Measurements from ENCODE around the gene SAG. TPM values are rescaled to one million over a fixed set of nuclear protein-coding genes. Genes with fewer than 3 reads are reported as not detected.
A peak's percentile ranks its signal among the peaks of the same experiment; 100 is the strongest.

Gene SAG
- total RNA-seq, 1 donor from 2014 or later, result not detected

- DNase-seq (ENCODE audit: low spot score), result no peak
- Mint-ChIP-seq H3K4me3 (ENCODE audit: low read depth) (no peak overlapping the region), H3K27me3 (ENCODE audit: low read depth) (peaks cover 20% of the 10 kb centered on the region), H3K36me3 (ENCODE audit: low read depth) (no peaks in the 10 kb centered on the region), H3K4me1 (ENCODE audit: low read depth) (peaks cover 15% of the 10 kb centered on the region), H3K9me3 (no peaks in the 10 kb centered on the region), H3K27ac (no peak overlapping the region)
- intact Hi-C loops (cut with micrococcal nuclease), result no loop called here
These were observed 31.8 kb downstream of the SAG start for GRCh38 chr2:233339427-233339826.

DNA sequence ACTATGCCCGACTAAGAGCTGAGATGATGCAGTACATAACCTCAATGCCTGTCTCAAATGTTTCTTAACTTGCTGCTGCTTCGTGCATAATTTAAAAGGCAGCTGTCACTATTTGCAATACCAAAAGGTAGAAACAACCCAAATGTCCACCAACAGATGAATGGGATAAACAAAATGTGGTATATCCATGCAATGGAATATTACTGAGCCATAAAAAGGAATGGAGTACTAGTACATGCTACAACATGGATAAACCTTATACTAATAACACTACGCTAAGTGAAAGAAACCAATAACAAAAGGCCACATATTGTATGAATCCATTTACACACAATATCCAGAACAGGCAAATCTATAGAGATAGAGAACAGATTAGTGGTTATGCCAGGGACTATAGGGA, 33.7 kb downstream of the SAG start:
- Mint-ChIP-seq H3K4me3 (ENCODE audit: low read depth) (no peak overlapping the region), H3K36me3 (ENCODE audit: low read depth) (no peaks in the 10 kb centered on the region), H3K27me3 (ENCODE audit: low read depth) (peaks cover 21% of the 10 kb centered on the region), H3K9me3 (no peaks in the 10 kb centered on the region), H3K27ac (no peak overlapping the region), H3K4me1 (ENCODE audit: low read depth) (peaks cover 10% of the 10 kb centered on the region)
- intact Hi-C loops (cut with micrococcal nuclease), result no loop called here
- no peak for DNase-seq (ENCODE audit: low spot score)

- Mint-ChIP-seq H3K36me3 (ENCODE audit: low read depth) (no peaks in the 10 kb centered on the region), H3K4me1 (ENCODE audit: low read depth) (peaks cover 10% of the 10 kb centered on the region), H3K9me3 (no peaks in the 10 kb centered on the region), H3K27ac (no peak overlapping the region), H3K4me3 (ENCODE audit: low read depth) (no peak overlapping the region), H3K27me3 (ENCODE audit: low read depth) (peaks cover 25% of the 10 kb centered on the region)
- intact Hi-C loops (cut with micrococcal nuclease), result no loop called here
- DNase-seq (ENCODE audit: low spot score), result no peak
These were observed 34.7 kb downstream of the SAG start for GRCh38 chr2:233342301-233342700.

DNA sequence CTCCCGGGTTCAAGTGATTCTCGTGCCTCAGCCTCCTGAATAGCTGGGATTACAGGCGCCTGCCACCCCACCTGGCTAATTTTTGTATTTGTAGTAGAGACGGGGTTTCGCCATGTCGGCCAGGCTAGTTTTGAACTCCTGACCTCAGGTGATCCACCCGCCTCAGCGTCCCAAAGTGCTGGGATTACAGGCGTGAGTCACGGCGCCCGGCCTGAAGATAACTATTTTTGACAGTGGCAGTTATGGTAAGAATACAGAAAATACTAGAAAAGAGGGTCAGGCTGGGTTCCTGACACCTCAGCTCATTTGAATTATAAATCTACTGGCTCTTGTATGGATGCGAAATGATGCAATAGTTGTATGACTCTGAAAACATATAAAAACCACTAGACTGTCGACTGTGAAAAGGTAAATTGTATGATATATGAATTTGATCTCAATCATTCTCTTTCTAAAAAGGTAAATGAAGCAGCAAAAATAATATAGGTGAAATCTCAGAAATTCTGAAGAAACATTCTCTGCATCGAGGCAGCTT, 35.6 kb downstream of the SAG start:
- DNase-seq (ENCODE audit: low spot score), result no peak
- Mint-ChIP-seq H3K4me1 (ENCODE audit: low read depth) (peaks cover 6% of the 10 kb centered on the region), H3K27ac (no peak overlapping the region), H3K9me3 (no peaks in the 10 kb centered on the region), H3K4me3 (ENCODE audit: low read depth) (no peak overlapping the region), H3K36me3 (ENCODE audit: low read depth) (no peaks in the 10 kb centered on the region), H3K27me3 (ENCODE audit: low read depth) (peaks cover 18% of the 10 kb centered on the region)
- intact Hi-C loops (cut with micrococcal nuclease), result no loop called here

DNA sequence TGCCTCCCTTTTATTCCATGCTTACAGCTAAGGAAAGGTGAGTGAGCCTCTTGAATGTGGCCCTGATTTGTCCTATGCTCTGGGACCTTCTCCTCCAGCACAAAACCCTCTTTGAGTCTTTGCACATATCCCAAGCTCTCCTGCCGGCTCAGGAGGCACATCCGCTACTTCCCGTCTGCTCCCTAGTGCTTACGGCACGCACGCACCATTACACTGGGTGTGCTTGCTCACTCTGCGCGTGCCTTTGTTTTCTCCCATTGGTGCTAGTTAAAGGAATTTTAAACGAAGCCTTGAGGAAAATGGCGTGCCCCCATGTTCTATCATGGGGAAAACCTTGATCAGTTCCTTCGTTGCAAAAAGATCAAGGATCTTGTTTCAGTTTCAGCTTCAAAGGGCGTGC, 38.8 kb downstream of the SAG start:
- intact Hi-C loops (cut with micrococcal nuclease), result no loop called here
- Mint-ChIP-seq H3K9me3 (no peaks in the 10 kb centered on the region), H3K27me3 (ENCODE audit: low read depth) (peaks cover 17% of the 10 kb centered on the region), H3K27ac (no peak overlapping the region), H3K4me3 (ENCODE audit: low read depth) (no peak overlapping the region), H3K4me1 (ENCODE audit: low read depth) (peaks cover 20% of the 10 kb centered on the region), H3K36me3 (ENCODE audit: low read depth) (no peaks in the 10 kb centered on the region)
- DNase-seq (ENCODE audit: low spot score), result no peak

GRCh38 chr2:233346930-233347329, 39.3 kb downstream of the SAG start:
- Mint-ChIP-seq H3K27me3 (ENCODE audit: low read depth) (peaks cover 16% of the 10 kb centered on the region), H3K4me3 (ENCODE audit: low read depth) (no peak overlapping the region), H3K36me3 (ENCODE audit: low read depth) (no peaks in the 10 kb centered on the region), H3K4me1 (ENCODE audit: low read depth) (peaks cover 20% of the 10 kb centered on the region), H3K27ac (no peak overlapping the region), H3K9me3 (no peaks in the 10 kb centered on the region)
- no peak for DNase-seq (ENCODE audit: low spot score)
- intact Hi-C loops (cut with micrococcal nuclease), result no loop called here

DNA sequence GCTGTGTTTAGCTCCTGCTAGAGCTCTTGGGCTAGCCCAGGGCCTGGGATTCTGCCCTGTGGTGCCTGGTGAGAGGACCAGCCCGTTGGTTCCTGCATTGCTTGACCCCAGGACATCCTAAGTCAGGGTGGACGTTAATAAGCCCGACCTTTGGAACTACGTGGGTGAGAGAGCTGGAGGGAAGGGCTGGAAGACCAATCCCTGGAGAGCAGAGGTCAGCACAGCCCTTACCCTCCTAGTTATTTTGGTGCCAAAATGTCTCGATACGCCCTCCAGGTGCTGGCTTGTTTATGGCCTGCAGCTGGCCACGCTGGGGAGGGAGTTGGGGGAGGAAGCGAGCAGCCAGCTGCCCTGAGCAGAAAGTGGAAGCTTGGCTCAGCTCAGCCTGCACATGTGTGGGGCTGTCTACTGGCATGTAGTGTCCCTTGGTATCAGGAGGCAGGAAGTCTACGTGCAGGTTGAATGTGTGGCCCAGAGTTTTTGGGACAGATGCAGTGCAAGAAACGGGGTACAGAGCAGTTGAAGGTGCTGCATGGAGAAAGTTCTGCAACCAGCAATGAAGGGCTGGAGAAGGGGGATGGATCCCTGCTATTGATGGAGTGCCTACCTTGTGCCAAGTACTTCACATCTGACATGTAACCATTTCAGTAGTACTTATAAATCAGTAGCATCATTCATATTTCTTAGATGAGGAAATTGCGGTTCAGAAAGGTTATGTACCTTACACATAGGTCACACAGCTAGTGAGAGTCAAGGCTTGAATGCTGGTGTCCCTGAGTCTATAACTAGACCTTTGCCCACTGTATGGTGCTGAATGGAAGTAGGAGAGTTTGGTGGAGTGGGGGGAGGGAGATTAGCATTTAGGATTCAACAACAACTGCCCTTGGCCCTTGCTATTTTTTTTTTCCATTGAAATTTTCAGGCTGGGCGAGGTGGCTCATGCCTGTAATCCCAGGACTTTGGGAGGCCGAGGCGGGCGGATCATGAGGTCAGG, 41.7 kb downstream of the SAG start:
- Mint-ChIP-seq H3K27ac (no peak overlapping the region), H3K36me3 (ENCODE audit: low read depth) (no peaks in the 10 kb centered on the region), H3K9me3 (no peaks in the 10 kb centered on the region), H3K4me3 (ENCODE audit: low read depth) (no peak overlapping the region), H3K27me3 (ENCODE audit: low read depth) (peaks cover 5% of the 10 kb centered on the region), H3K4me1 (ENCODE audit: low read depth) (peaks cover 31% of the 10 kb centered on the region)
- intact Hi-C loops (cut with micrococcal nuclease), result no loop called here
- no peak for DNase-seq (ENCODE audit: low spot score)

- intact Hi-C loops (cut with micrococcal nuclease), result no loop called here
- Mint-ChIP-seq H3K4me3 (ENCODE audit: low read depth) (no peak overlapping the region), H3K36me3 (ENCODE audit: low read depth) (peaks cover 1% of the 10 kb centered on the region), H3K27ac (peak overlapping the region; percentile 30), H3K4me1 (ENCODE audit: low read depth) (peaks cover 37% of the 10 kb centered on the region), H3K9me3 (no peaks in the 10 kb centered on the region), H3K27me3 (ENCODE audit: low read depth) (peaks cover 5% of the 10 kb centered on the region)
- DNase-seq (ENCODE audit: low spot score), result no peak
These were observed 43.1 kb downstream of the SAG start for GRCh38 chr2:233350708-233351107.

GRCh38 chr2:233351423-233351822, 43.8 kb downstream of the SAG start:
- peaks cover 44% of the 10 kb centered on the region for H3K4me1 Mint-ChIP-seq (ENCODE audit: low read depth)
- DNase-seq (ENCODE audit: low spot score), result no peak
- no peak overlapping the region for H3K27ac Mint-ChIP-seq
- peaks cover 3% of the 10 kb centered on the region for H3K27me3 Mint-ChIP-seq (ENCODE audit: low read depth)
- H3K36me3 Mint-ChIP-seq (ENCODE audit: low read depth), result peaks cover 8% of the 10 kb centered on the region
- no peaks in the 10 kb centered on the region for H3K9me3 Mint-ChIP-seq
- no peak overlapping the region for H3K4me3 Mint-ChIP-seq (ENCODE audit: low read depth)
- intact Hi-C loops (cut with micrococcal nuclease), result no loop called here

DNA sequence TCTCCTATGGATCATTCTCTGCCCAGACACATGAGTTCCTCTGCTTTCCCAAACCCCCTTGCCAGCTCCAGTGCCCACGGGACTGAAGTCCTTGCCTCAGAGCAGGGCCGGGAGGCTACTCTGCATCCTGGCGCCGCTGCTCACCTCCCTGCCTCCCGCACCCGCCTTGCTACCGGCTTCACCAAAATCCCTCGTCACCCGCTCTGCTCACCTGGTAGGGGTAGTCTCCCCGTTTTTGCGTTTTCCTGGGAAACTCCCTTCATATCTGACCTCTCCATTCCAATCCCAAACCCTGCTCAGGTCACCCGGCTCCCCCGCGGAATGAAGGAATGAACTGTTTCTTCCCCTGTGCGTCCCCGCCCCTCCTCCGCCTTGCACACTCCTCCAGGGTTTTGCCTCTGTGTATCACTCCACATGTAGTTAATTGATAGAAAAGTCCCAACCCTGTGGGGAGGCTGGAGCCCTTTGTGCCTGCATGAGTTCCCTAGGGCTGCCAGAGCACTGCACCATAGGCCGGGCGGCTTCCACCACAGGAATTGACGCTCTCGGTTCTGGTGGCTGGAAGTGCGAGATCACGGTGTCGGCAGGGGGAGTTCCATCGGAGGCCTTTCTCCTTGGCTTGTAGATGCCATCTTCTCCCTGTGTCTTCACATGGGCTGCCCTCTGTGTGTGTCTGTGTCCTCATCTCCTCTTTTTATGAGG, 44.7 kb downstream of the SAG start:
- no peak overlapping the region for H3K27ac Mint-ChIP-seq
- H3K4me1 Mint-ChIP-seq (ENCODE audit: low read depth), result peaks cover 52% of the 10 kb centered on the region

GRCh38 chr2:233353101-233353768, 45.6 kb downstream of the SAG start:
- intact Hi-C loops (cut with micrococcal nuclease), result no loop called here
- no peak for DNase-seq (ENCODE audit: low spot score)
- Mint-ChIP-seq H3K4me3 (ENCODE audit: low read depth) (peak overlapping the region; percentile 80), H3K4me1 (ENCODE audit: low read depth) (peaks cover 56% of the 10 kb centered on the region), H3K36me3 (ENCODE audit: low read depth) (peaks cover 17% of the 10 kb centered on the region), H3K27ac (peak overlapping the region; percentile 79), H3K9me3 (no peaks in the 10 kb centered on the region), H3K27me3 (ENCODE audit: low read depth) (no peaks in the 10 kb centered on the region)

More for the DNA sequence above, 44.7 kb downstream of the SAG start:
- Mint-ChIP-seq H3K4me3 (ENCODE audit: low read depth) (no peak overlapping the region), H3K27me3 (ENCODE audit: low read depth) (no peaks in the 10 kb centered on the region), H3K9me3 (no peaks in the 10 kb centered on the region), H3K36me3 (ENCODE audit: low read depth) (peaks cover 16% of the 10 kb centered on the region)
- DNase-seq (ENCODE audit: low spot score), result no peak
- intact Hi-C loops (cut with micrococcal nuclease), result no loop called here

- Mint-ChIP-seq H3K4me1 (ENCODE audit: low read depth) (peaks cover 62% of the 10 kb centered on the region), H3K9me3 (no peaks in the 10 kb centered on the region), H3K27me3 (ENCODE audit: low read depth) (no peaks in the 10 kb centered on the region), H3K4me3 (ENCODE audit: low read depth) (peak within 1 kb of the TSS; percentile 83), H3K27ac (peak within 1 kb of the TSS; percentile 79), H3K36me3 (ENCODE audit: low read depth) (peaks cover 24% of the 10 kb centered on the region)
- DNase-seq (ENCODE audit: low spot score), result peak; percentile 49
- intact Hi-C loops (cut with micrococcal nuclease), result no loop called here
These were observed 46.3 kb downstream of the SAG start, which contains the start of gene DGKD for GRCh38 chr2:233353769-233354499. Gene DGKD, plus strand, starts transcription at chr2:233354494. Its CDS starts 25 bp downstream, at chr2:233354519.
